ENCODE data around the gene NSFL1C.

- no peak for TF ChIP-seq CTCF (IDR thresholded peaks at IDR 0.05)
- no peak for TF ChIP-seq POLR2AphosphoS5 (IDR thresholded peaks at IDR 0.05; ENCODE audit: low read depth, low read length)
- no peak for TF ChIP-seq REST (IDR thresholded peaks at IDR 0.05; ENCODE audit: insufficient read depth in 1 of 2, low read depth in 2 of 2, low read length in 1 of 2)
- TF ChIP-seq TCF7L2 (IDR thresholded peaks at IDR 0.05; ENCODE audit: low read depth, low read length): no peak
These were observed 23.6 kb downstream of the NSFL1C start for GRCh38 chr20:1443085-1443484.

Measured in Panc1 (cell line).